MM.1S (cell line): ENCODE results near the gene CERS3.

Source experiments
- DNase-seq: peaks from one replicate; pipeline ENCODE4 v3.0.0-alpha.2; 2015
- H2AFZ ChIP-seq: fragments of 300-600 bp; sonication (generic); 2 replicates; pipeline ENCODE4 v1.6.0; 2016; ENCODE audit warnings: antibody characterized with exemption, low read length
- H3F3A ChIP-seq: fragments of 300-600 bp; sonication (generic); 2 replicates; pipeline ENCODE4 v1.6.1; 2016; ENCODE audit warnings: mild to moderate bottlenecking, antibody characterized with exemption, low read length, moderate library complexity, mixed read lengths; ENCODE audit not compliant: insufficient read depth
- H3K27ac ChIP-seq: fragments of 300-600 bp; sonication (generic); 2 replicates; pipeline ENCODE4 v1.5.1; 2016; ENCODE audit warnings: mild to moderate bottlenecking, low read length
- H3K27me3 ChIP-seq: fragments of 300-600 bp; sonication (generic); replicated peaks from 2 replicates; pipeline ENCODE4 v1.6.0; 2016; ENCODE audit warnings: low read length; ENCODE audit not compliant: insufficient read depth
- H3K36me3 ChIP-seq: fragments of 300-600 bp; sonication (generic); replicated peaks from 2 replicates; pipeline ENCODE4 v1.6.1; 2016; ENCODE audit warnings: mild to moderate bottlenecking, low read length, mixed read lengths; ENCODE audit not compliant: insufficient read depth
- H3K4me1 ChIP-seq: fragments of 300-600 bp; sonication (generic); 2 replicates; pipeline ENCODE4 v1.6.1; 2016; ENCODE audit warnings: low read length, mixed read lengths
- H3K4me2 ChIP-seq: fragments of 300-600 bp; sonication (generic); 2 replicates; pipeline ENCODE4 v1.6.0; 2016; ENCODE audit warnings: low read depth, low read length
- H3K4me3 ChIP-seq: fragments of 300-600 bp; sonication (generic); 2 replicates; pipeline ENCODE4 v1.5.1; 2016; ENCODE audit warnings: low read length, mixed read lengths
- H3K79me2 ChIP-seq: fragments of 300-600 bp; sonication (generic); 2 replicates; pipeline ENCODE4 v1.6.1; 2016; ENCODE audit warnings: mixed run types, low read length, mixed read lengths
- H3K9ac ChIP-seq: fragments of 300-600 bp; sonication (generic); 2 replicates; pipeline ENCODE4 v1.6.1; 2016; ENCODE audit warnings: low read length, mixed read lengths
- H3K9me2 ChIP-seq: fragments of 300-600 bp; sonication (generic); replicated peaks from 2 replicates; pipeline ENCODE4 v1.6.1; 2016; ENCODE audit warnings: mild to moderate bottlenecking, low read length, mixed read lengths; ENCODE audit not compliant: insufficient read depth
- H3K9me3 ChIP-seq: fragments of 300-600 bp; sonication (generic); replicated peaks from 2 replicates; pipeline ENCODE4 v1.6.1; 2016; ENCODE audit warnings: mild to moderate bottlenecking, low read length, mixed read lengths; ENCODE audit not compliant: insufficient read depth
- H4K20me1 ChIP-seq: fragments of 300-600 bp; sonication (generic); 2 replicates; pipeline ENCODE4 v1.6.1; 2016; ENCODE audit warnings: mild to moderate bottlenecking, low read length, moderate library complexity, mixed read lengths; ENCODE audit not compliant: insufficient read depth
- EZH2 ChIP-seq: fragments of 300-600 bp; sonication (generic); optimal IDR thresholded peaks from 2 replicates; pipeline ENCODE3; 2017; ENCODE audit warnings: low read depth, mild to moderate bottlenecking, antibody characterized with exemption, low read length, mixed read lengths
- EZH2phosphoT487 ChIP-seq: fragments of 300-600 bp; sonication (generic); IDR thresholded peaks from 2 replicates; pipeline ENCODE4 v1.6.1; 2018; ENCODE audit warnings: antibody characterized with exemption, low read length
- TF ChIP-seq, protein P1 (sequence below): fragments of 300-600 bp; sonication (generic); IDR thresholded peaks from 2 replicates; pipeline ENCODE4 v1.5.1; 2016; ENCODE audit warnings: antibody characterized with exemption, low read length, mixed read lengths

The CERS3 gene

GRCh38 chr15:100569391-100569790 is 40.6 kb upstream of the CERS3 start:
- Histone ChIP-seq H4K20me1 (no peaks in the 10 kb centered on the region), H3K4me1 (peaks cover 25% of the 10 kb centered on the region), H3K27ac (no peak overlapping the region), H3K9me3 (no peaks in the 10 kb centered on the region), H3K9me2 (no peaks in the 10 kb centered on the region), H3K27me3 (no peaks in the 10 kb centered on the region), H2AFZ (no peak overlapping the region), H3K79me2 (peaks cover 5% of the 10 kb centered on the region; the same call in 1 of the 2 replicates), H3K9ac (no peak overlapping the region), H3K4me3 (no peak overlapping the region), H3F3A (peaks cover 15% of the 10 kb centered on the region), H3K36me3 (no peaks in the 10 kb centered on the region), H3K4me2 (no peak overlapping the region)
- DNase-seq = no peak
- no peak for TF ChIP-seq EZH2phosphoT487
- TF ChIP-seq, protein P1, sequence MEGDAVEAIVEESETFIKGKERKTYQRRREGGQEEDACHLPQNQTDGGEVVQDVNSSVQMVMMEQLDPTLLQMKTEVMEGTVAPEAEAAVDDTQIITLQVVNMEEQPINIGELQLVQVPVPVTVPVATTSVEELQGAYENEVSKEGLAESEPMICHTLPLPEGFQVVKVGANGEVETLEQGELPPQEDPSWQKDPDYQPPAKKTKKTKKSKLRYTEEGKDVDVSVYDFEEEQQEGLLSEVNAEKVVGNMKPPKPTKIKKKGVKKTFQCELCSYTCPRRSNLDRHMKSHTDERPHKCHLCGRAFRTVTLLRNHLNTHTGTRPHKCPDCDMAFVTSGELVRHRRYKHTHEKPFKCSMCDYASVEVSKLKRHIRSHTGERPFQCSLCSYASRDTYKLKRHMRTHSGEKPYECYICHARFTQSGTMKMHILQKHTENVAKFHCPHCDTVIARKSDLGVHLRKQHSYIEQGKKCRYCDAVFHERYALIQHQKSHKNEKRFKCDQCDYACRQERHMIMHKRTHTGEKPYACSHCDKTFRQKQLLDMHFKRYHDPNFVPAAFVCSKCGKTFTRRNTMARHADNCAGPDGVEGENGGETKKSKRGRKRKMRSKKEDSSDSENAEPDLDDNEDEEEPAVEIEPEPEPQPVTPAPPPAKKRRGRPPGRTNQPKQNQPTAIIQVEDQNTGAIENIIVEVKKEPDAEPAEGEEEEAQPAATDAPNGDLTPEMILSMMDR = no peak
- TF ChIP-seq EZH2 = no peak

DNA sequence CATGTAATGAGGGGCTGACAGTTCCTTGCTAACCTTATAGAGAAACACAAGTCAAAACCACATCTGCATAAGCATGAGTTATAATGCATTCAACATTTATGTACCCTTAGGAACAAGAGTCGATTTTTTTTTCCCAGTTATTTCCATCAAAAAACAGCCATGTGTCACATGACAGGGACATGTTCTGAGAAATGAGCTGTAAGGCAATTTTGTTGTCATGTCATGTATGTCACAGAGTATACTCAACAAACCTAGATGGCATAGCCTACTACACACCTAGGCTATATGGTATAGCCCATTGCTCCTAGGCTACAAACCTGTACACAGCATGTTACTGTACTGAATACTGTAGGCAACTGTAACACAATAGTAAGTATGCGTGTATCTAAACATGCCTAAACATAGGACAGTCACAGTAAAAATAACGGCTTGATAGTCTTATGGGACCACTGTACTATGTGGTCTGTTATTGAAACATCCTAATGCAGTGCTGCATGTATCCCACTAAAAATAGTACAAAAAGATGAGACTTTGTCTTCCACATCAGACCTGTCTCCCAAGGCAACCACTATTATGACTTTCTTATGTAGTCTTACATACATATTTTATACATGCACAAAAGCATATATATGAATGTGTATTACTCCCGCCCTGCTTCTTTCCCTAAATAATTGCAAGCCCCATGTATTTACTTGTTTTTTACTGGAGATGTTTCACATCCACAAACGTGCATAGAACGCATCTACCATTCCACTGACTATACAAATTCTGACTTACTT is 38.3 kb upstream of the CERS3 start:
- TF ChIP-seq EZH2phosphoT487 (no peak), EZH2 (no peak)
- TF ChIP-seq, protein P1 = no peak
- H3K9me2 ChIP-seq = no peaks in the 10 kb centered on the region
- no peak for DNase-seq
- no peak overlapping the region for H3K4me3 ChIP-seq
- no peaks in the 10 kb centered on the region for H3K27me3 ChIP-seq
- peaks cover 5% of the 10 kb centered on the region; the same call in 1 of the 2 replicates for H3K79me2 ChIP-seq
- no peak overlapping the region for H3K4me2 ChIP-seq
- no peaks in the 10 kb centered on the region for H3K9me3 ChIP-seq
- H3F3A ChIP-seq = peaks cover 15% of the 10 kb centered on the region
- no peak overlapping the region for H3K9ac ChIP-seq
- H4K20me1 ChIP-seq = no peaks in the 10 kb centered on the region
- H3K4me1 ChIP-seq = peaks cover 23% of the 10 kb centered on the region
- no peak overlapping the region for H2AFZ ChIP-seq
- no peak overlapping the region for H3K27ac ChIP-seq
- H3K36me3 ChIP-seq = no peaks in the 10 kb centered on the region

GRCh38 chr15:100565591-100565990 is 36.8 kb upstream of the CERS3 start:
- Histone ChIP-seq H3K4me2 (no peak overlapping the region), H3K9me2 (no peaks in the 10 kb centered on the region), H3K4me3 (no peak overlapping the region), H3K79me2 (peaks cover 5% of the 10 kb centered on the region; the same call in 1 of the 2 replicates), H3K36me3 (no peaks in the 10 kb centered on the region), H3K9ac (no peak overlapping the region), H2AFZ (no peak overlapping the region), H3K27me3 (no peaks in the 10 kb centered on the region), H3K4me1 (peaks cover 8% of the 10 kb centered on the region), H3F3A (peaks cover 6% of the 10 kb centered on the region; the same call in 1 of the 2 replicates), H3K9me3 (no peaks in the 10 kb centered on the region), H3K27ac (no peak overlapping the region), H4K20me1 (no peaks in the 10 kb centered on the region)
- DNase-seq = no peak
- no peak for TF ChIP-seq EZH2phosphoT487
- TF ChIP-seq EZH2 = no peak
- TF ChIP-seq, protein P1 = no peak
